KOPT-K1 (cell line): ENCODE measurements around the gene TRIM49B.
"Not testable (repeated sequence)": the region's sequence is repeated elsewhere in the genome, so short reads cannot be mapped to it uniquely, and the experiment has no call there.

Experiments
- H3K27ac ChIP-seq: fragments of 200-600 bp; sonication (generic); 2 replicates; pipeline ENCODE4 v1.5.1; 2016; ENCODE audit warnings: antibody characterized with exemption, mild to moderate bottlenecking, low read depth, low read length; ENCODE audit not compliant: poor library complexity, severe bottlenecking
- H3K36me3 ChIP-seq: fragments of 200-600 bp; sonication (generic); 2 replicates; pipeline ENCODE4 v1.5.1; 2017; ENCODE audit warnings: antibody characterized with exemption, mild to moderate bottlenecking, low read length, moderate library complexity; ENCODE audit not compliant: insufficient read depth
- H3K9me3 ChIP-seq: fragments of 200-600 bp; sonication (generic); 2 replicates; pipeline ENCODE4 v1.5.1; 2017; ENCODE audit warnings: antibody characterized with exemption, low read length, mild to moderate bottlenecking; ENCODE audit not compliant: insufficient read depth, poor library complexity, severe bottlenecking

TRIM49B gene

DNA sequence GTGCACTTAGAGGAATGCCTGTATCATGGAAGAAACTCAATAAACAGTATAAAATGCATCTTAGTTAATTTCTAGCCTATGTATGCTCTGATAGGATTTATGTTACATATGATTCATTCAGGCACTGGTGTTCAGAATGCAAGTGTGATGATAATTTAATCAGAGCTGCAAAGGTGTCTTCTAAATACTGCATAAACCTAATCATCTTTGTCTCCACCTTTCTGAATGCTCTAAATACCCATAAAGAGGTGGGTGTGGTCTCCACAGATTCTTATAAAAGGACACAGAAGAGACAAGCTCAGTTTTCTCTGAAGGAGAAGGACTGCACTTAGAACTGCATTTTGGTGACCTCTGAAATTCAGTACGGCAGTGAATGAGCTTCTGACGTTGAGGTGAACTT is at the start of gene TRIM49B:
TRIM49B (plus strand) TSS at position 301 of the 400 bp plus-strand sequence. CDS start 2,777 bp downstream, outside the sequence.
- H3K27ac ChIP-seq, H3K9me3 ChIP-seq, H3K36me3 ChIP-seq: not testable (repeated sequence)

DNA sequence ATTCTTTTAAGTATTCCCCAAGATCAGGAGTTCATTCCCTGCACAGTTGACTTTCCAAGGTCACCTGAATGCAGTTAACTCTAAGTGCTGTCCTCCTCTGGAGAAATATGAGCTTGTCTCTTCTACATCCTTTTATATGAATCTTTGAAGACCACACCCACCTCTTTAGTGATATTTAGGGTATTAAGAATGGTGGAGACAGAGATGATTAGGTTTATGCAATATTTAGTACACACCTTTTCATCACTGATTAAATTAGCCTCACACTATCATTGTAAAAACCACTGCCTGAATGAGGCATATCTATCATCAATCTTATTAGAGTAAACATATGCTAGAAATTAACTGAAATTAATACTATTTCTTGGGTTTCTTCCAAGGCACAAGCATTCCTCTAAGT is 44.8 kb upstream of the TRIM49B start, which contains the start of gene TRIM51G:
TRIM51G (minus strand) TSS at position 101 of the 400 bp plus-strand sequence. CDS start 2,190 bp downstream, outside the sequence.
- not testable (repeated sequence) for H3K27ac ChIP-seq, H3K9me3 ChIP-seq, H3K36me3 ChIP-seq

DNA sequence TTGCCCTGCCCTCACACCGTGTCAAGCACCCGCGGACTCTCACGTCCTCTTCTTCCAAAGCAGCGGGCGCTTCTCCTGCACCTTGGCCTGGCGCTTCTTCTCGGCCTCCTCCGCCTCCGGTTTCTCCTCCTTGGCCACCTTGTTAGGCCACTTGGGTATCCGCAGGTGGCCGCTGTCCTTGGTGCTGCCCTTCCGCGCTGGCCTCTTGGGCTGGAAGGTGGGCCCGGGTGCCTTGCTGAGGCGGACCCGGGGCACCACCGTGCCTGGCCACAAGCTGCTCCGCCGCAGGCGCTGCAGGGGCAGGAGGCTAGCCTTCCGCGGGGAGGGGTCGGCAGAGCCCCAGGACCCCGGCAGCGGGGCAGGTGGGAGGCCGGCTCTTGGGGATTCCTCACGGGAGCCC is 19.6 kb downstream of the TRIM49B start:
- not testable (repeated sequence) for H3K9me3 ChIP-seq, H3K27ac ChIP-seq, H3K36me3 ChIP-seq

GRCh38 chr11:49049821-49050220 is 21.2 kb downstream of the TRIM49B start:
- not testable (repeated sequence) for H3K27ac ChIP-seq, H3K9me3 ChIP-seq, H3K36me3 ChIP-seq

DNA sequence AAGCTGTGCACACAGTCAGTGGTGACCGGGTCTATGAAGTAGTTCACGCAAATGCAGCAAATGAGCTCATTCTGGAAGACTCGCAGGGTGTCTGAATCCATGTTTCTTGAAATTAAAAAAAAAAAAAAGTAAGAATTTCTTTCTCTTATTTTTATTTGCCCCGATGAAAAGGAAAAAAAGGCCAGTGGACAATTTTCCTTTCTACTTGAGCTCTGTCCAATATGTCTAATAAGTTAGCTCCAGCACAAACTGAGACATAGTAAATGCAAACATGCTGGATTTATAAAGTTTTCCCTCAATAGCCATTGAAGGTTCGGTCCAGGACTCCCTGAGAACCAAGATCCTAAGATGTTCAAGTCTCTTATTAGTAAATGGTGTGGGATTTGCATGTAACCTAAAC is 30.4 kb downstream of the TRIM49B start, which contains the start of gene TRIM64C:
TRIM64C (minus strand) TSS at position 101 of the 400 bp plus-strand sequence; CDS start at position 101, 0 bp downstream.
- H3K9me3 ChIP-seq, H3K27ac ChIP-seq, H3K36me3 ChIP-seq: not testable (repeated sequence)

- H3K27ac ChIP-seq, H3K36me3 ChIP-seq, H3K9me3 ChIP-seq: not testable (repeated sequence)
Measured at GRCh38 chr11:49069897-49070296, 41.3 kb downstream of the TRIM49B start.
